WTC11 (cell line): ENCODE results near the gene CDKN1C. TPM values are rescaled to one million over a fixed set of nuclear protein-coding genes. Genes with fewer than 3 reads are reported as not detected.

Source experiments
- ATF1 ChIP-seq: sonication (generic); formaldehyde crosslinking; IDR thresholded peaks from 2 replicates; pipeline ENCODE4 v1.8.1; 2023; ENCODE audit warnings: mild to moderate bottlenecking, moderate library complexity, missing genetic modification reagents
- CBFB ChIP-seq: sonication (generic); formaldehyde crosslinking; IDR thresholded peaks from 2 replicates; pipeline ENCODE4 v1.8.1; 2022; ENCODE audit warnings: mild to moderate bottlenecking, low read depth, missing genetic modification reagents
- CDX4 ChIP-seq: fragments of 250-450 bp; sonication (Bioruptor Pico); IDR thresholded peaks from 2 replicates; pipeline ENCODE4 v1.9.0; 2021; ENCODE audit warnings: moderate library complexity, mild to moderate bottlenecking, inconsistent platforms, borderline replicate concordance
- E2F4 ChIP-seq: sonication (generic); formaldehyde crosslinking; IDR thresholded peaks from 2 replicates; pipeline ENCODE4 v1.8.1; 2022; ENCODE audit warnings: low read depth, mild to moderate bottlenecking, moderate library complexity, missing genetic modification reagents, borderline replicate concordance
- EMX1 ChIP-seq: fragments of 250-450 bp; sonication (Bioruptor Pico); IDR thresholded peaks from 2 replicates; pipeline ENCODE4 v1.8.0; 2021; ENCODE audit warnings: mild to moderate bottlenecking
- ERG ChIP-seq: fragments of 250-450 bp; sonication (Bioruptor Pico); IDR thresholded peaks from 2 replicates; pipeline ENCODE4 v1.8.0; 2021; ENCODE audit warnings: mild to moderate bottlenecking
- ESRRA ChIP-seq: sonication (generic); formaldehyde crosslinking; IDR thresholded peaks from 2 replicates; pipeline ENCODE4 v1.8.1; 2022; ENCODE audit warnings: mild to moderate bottlenecking, missing genetic modification reagents, borderline replicate concordance
- GRHL2 ChIP-seq: fragments of 250-450 bp; sonication (Bioruptor Pico); IDR thresholded peaks from 2 replicates; pipeline ENCODE4 v1.8.0; 2022; ENCODE audit warnings: mild to moderate bottlenecking, moderate library complexity; ENCODE audit not compliant: insufficient replicate concordance, severe bottlenecking
- HMGXB4 ChIP-seq: sonication (generic); formaldehyde crosslinking; IDR thresholded peaks from 2 replicates; pipeline ENCODE4 v1.8.1; 2023; ENCODE audit warnings: mild to moderate bottlenecking, moderate library complexity, missing genetic modification reagents
- JAZF1 ChIP-seq: fragments of 250-450 bp; sonication (Bioruptor Pico); IDR thresholded peaks from 2 replicates; pipeline ENCODE4 v1.9.0; 2021; ENCODE audit warnings: moderate library complexity, mild to moderate bottlenecking, inconsistent platforms
- MXD4 ChIP-seq: fragments of 250-450 bp; sonication (Bioruptor Pico); IDR thresholded peaks from 2 replicates; pipeline ENCODE4 v1.8.0; 2021; ENCODE audit warnings: mild to moderate bottlenecking, moderate library complexity, borderline replicate concordance
- NR2C2 ChIP-seq: sonication (generic); formaldehyde crosslinking; IDR thresholded peaks from 2 replicates; pipeline ENCODE4 v1.8.0; 2022; ENCODE audit warnings: mild to moderate bottlenecking, missing genetic modification reagents
- OVOL2 ChIP-seq: fragments of 250-450 bp; sonication (Bioruptor Pico); IDR thresholded peaks from 2 replicates; pipeline ENCODE4 v1.9.0; 2021; ENCODE audit warnings: mild to moderate bottlenecking, borderline replicate concordance
- PREB ChIP-seq: sonication (generic); formaldehyde crosslinking; IDR thresholded peaks from 2 replicates; pipeline ENCODE4 v1.8.1; 2022; ENCODE audit warnings: mild to moderate bottlenecking, missing genetic modification reagents, moderate library complexity, borderline replicate concordance
- RORB ChIP-seq: fragments of 250-450 bp; sonication (Bioruptor Pico); IDR thresholded peaks from 2 replicates; pipeline ENCODE4 v1.9.0; 2021; ENCODE audit warnings: mild to moderate bottlenecking
- SMAD4 ChIP-seq: sonication (generic); formaldehyde crosslinking; IDR thresholded peaks from 2 replicates; pipeline ENCODE4 v1.8.0; 2022; ENCODE audit warnings: mild to moderate bottlenecking, missing genetic modification reagents
- USF1 ChIP-seq: sonication (generic); formaldehyde crosslinking; IDR thresholded peaks from 2 replicates; pipeline ENCODE4 v1.8.0; 2022; ENCODE audit warnings: mild to moderate bottlenecking, missing genetic modification reagents
- ZNF219 ChIP-seq: sonication (generic); formaldehyde crosslinking; IDR thresholded peaks from 2 replicates; pipeline ENCODE4 v1.8.0; 2023; ENCODE audit warnings: missing genetic modification reagents, mild to moderate bottlenecking, borderline replicate concordance
- ZNF281 ChIP-seq: sonication (generic); formaldehyde crosslinking; IDR thresholded peaks from 2 replicates; pipeline ENCODE4 v1.8.0; 2023; ENCODE audit warnings: mild to moderate bottlenecking, missing genetic modification reagents
- ZNF425 ChIP-seq: fragments of 250-450 bp; sonication (Bioruptor Pico); conservative IDR thresholded peaks from 2 replicates; pipeline ENCODE4 v1.9.0; 2021; ENCODE audit warnings: mild to moderate bottlenecking
- ZSCAN18 ChIP-seq: fragments of 250-450 bp; sonication (Bioruptor Pico); IDR thresholded peaks from 2 replicates; pipeline ENCODE4 v2.1.2; 2022; ENCODE audit warnings: mild to moderate bottlenecking, moderate library complexity
- total RNA-seq: library from RNA; stranded (reverse); gene quantifications from 3 replicates; pipeline ENCODE4 v1.2.3, GENCODE V29; 2021

Gene CDKN1C
- total RNA-seq, 1 experiment from 2014 or later, result 25.0 TPM

- 0 out of 2 replicates have a peak, but pooled peaks have one; percentile 42 for TF ChIP-seq HMGXB4
- TF ChIP-seq CBFB (CRISPR knock-in tag), result no peak
- no peak for TF ChIP-seq OVOL2 (CRISPR knock-in tag)
- TF ChIP-seq USF1, result no peak
- no peak for TF ChIP-seq JAZF1 (CRISPR knock-in tag)
- no peak for TF ChIP-seq GRHL2 (CRISPR knock-in tag)
- no peak for TF ChIP-seq ZNF219 (CRISPR knock-in tag)
- no peak for TF ChIP-seq SMAD4 (CRISPR knock-in tag)
- no peak for TF ChIP-seq RORB
- no peak for TF ChIP-seq CDX4 (CRISPR knock-in tag)
- TF ChIP-seq EMX1 (CRISPR knock-in tag), result no peak
- no peak for TF ChIP-seq ATF1
- TF ChIP-seq MXD4 (CRISPR knock-in tag), result no peak
- no peak for TF ChIP-seq ESRRA (CRISPR knock-in tag)
- no peak for TF ChIP-seq ERG (CRISPR knock-in tag)
- TF ChIP-seq PREB (CRISPR knock-in tag), result no peak
- TF ChIP-seq ZNF425 (CRISPR knock-in tag), result no peak
- TF ChIP-seq E2F4 (CRISPR knock-in tag), result no peak
- TF ChIP-seq ZSCAN18 (CRISPR knock-in tag), result no peak
- no peak; the same call in 1 of the 2 replicates for TF ChIP-seq ZNF281 (CRISPR knock-in tag)
- TF ChIP-seq NR2C2 (CRISPR knock-in tag), result no peak
Observed at GRCh38 chr11:2886191-2886894, 768 bp upstream of the CDKN1C start (continued).
